BE2C (cell line): ENCODE data around the gene CYP26C1. TPM values are rescaled to one million over a fixed set of nuclear protein-coding genes. Genes with fewer than 3 reads are reported as not detected.

Experiments
- DNase-seq: peaks from one replicate; pipeline ENCODE4 v3.0.0-alpha.2; 2020
- H3K27me3 ChIP-seq: fragments of 250-450 bp; sonication (Bioruptor Pico); 2 replicates; pipeline ENCODE4 v1.5.1; 2020; ENCODE audit warnings: mild to moderate bottlenecking
- H3K36me3 ChIP-seq: fragments of 250-450 bp; sonication (Bioruptor Pico); 2 replicates; pipeline ENCODE4 v1.5.1; 2020; ENCODE audit warnings: mild to moderate bottlenecking
- H3K4me1 ChIP-seq: fragments of 250-450 bp; sonication (Bioruptor Pico); 2 replicates; pipeline ENCODE4 v1.5.1; 2020
- H3K4me3 ChIP-seq: 2 replicates; pipeline ENCODE4 v1.5.1; 2011; ENCODE audit warnings: low read depth, low read length
- H3K9me3 ChIP-seq: fragments of 250-450 bp; sonication (Bioruptor Pico); 2 replicates; pipeline ENCODE4 v1.5.1; 2020
- CTCF ChIP-seq: IDR thresholded peaks from 2 replicates; pipeline ENCODE4 v1.5.1; 2012; ENCODE audit warnings: mild to moderate bottlenecking, low read depth, low read length
- polyA plus RNA-seq: library from polyadenylated mRNA; unstranded; fragments of >200 nt; gene quantifications from one replicate; pipeline ENCODE4 v1.2.1, GENCODE V29; 2012; ENCODE audit warnings: low read depth, missing spikeins; ENCODE audit not compliant: insufficient read length, insufficient read depth

CYP26C1 gene
- not detected for polyA plus RNA-seq

- no peak for DNase-seq
- TF ChIP-seq CTCF = no peak
- Histone ChIP-seq H3K36me3 (no peaks in the 10 kb centered on the region), H3K4me1 (no peaks in the 10 kb centered on the region), H3K4me3 (no peak within 1 kb of the TSS), H3K27me3 (peaks cover 3% of the 10 kb centered on the region), H3K9me3 (no peaks in the 10 kb centered on the region)
Measured at GRCh38 chr10:93059975-93060886, at the start of gene CYP26C1. TSS of gene CYP26C1 (plus strand) at chr10:93060798. CDS start at chr10:93061264, 466 bp downstream.

- Histone ChIP-seq H3K4me3 (no peak overlapping the region), H3K27me3 (no peaks in the 10 kb centered on the region), H3K9me3 (no peaks in the 10 kb centered on the region), H3K4me1 (no peaks in the 10 kb centered on the region), H3K36me3 (no peaks in the 10 kb centered on the region)
- TF ChIP-seq CTCF = no peak
- DNase-seq = no peak
Measured at GRCh38 chr10:93015722-93016121, 44.9 kb upstream of the CYP26C1 start.

- Histone ChIP-seq H3K36me3 (no peaks in the 10 kb centered on the region), H3K4me1 (no peaks in the 10 kb centered on the region), H3K9me3 (no peaks in the 10 kb centered on the region), H3K4me3 (no peak overlapping the region), H3K27me3 (no peaks in the 10 kb centered on the region)
- DNase-seq = no peak
- no peak for TF ChIP-seq CTCF
Measured at GRCh38 chr10:93023013-93023650, 37.5 kb upstream of the CYP26C1 start.

- TF ChIP-seq CTCF = no peak
- H3K36me3 ChIP-seq = no peaks in the 10 kb centered on the region
- DNase-seq = no peak
- H3K4me1 ChIP-seq = no peaks in the 10 kb centered on the region
- H3K4me3 ChIP-seq = no peak overlapping the region
- H3K9me3 ChIP-seq = no peaks in the 10 kb centered on the region
- H3K27me3 ChIP-seq = no peaks in the 10 kb centered on the region
Measured at GRCh38 chr10:93026072-93026471, 34.5 kb upstream of the CYP26C1 start.

- no peak for TF ChIP-seq CTCF
Measured at GRCh38 chr10:93027508-93027907, 33.1 kb upstream of the CYP26C1 start.

More at GRCh38 chr10:93027508-93027907, 33.1 kb upstream of the CYP26C1 start:
- H3K9me3 ChIP-seq = no peaks in the 10 kb centered on the region
- no peaks in the 10 kb centered on the region for H3K36me3 ChIP-seq
- H3K27me3 ChIP-seq = no peaks in the 10 kb centered on the region
- H3K4me3 ChIP-seq = no peak overlapping the region
- DNase-seq = no peak
- H3K4me1 ChIP-seq = no peaks in the 10 kb centered on the region
